Measurements from ENCODE around the gene PML. TPM values are rescaled to one million over a fixed set of nuclear protein-coding genes. Genes with fewer than 3 reads are reported as not detected.
"Not testable (repeated sequence)": the region's sequence is repeated elsewhere in the genome, so short reads cannot be mapped to it uniquely, and the experiment has no call there.

PML gene
- polyA plus RNA-seq, 3 donors = 13.1 to 40.7 (median 20.6) TPM

GRCh38 chr15:73972984-73973682 is 21.4 kb upstream of the PML start:
- TF ChIP-seq, protein P1, sequence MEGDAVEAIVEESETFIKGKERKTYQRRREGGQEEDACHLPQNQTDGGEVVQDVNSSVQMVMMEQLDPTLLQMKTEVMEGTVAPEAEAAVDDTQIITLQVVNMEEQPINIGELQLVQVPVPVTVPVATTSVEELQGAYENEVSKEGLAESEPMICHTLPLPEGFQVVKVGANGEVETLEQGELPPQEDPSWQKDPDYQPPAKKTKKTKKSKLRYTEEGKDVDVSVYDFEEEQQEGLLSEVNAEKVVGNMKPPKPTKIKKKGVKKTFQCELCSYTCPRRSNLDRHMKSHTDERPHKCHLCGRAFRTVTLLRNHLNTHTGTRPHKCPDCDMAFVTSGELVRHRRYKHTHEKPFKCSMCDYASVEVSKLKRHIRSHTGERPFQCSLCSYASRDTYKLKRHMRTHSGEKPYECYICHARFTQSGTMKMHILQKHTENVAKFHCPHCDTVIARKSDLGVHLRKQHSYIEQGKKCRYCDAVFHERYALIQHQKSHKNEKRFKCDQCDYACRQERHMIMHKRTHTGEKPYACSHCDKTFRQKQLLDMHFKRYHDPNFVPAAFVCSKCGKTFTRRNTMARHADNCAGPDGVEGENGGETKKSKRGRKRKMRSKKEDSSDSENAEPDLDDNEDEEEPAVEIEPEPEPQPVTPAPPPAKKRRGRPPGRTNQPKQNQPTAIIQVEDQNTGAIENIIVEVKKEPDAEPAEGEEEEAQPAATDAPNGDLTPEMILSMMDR (IDR thresholded peaks at IDR 0.05) = peak; percentile 76
- peak overlapping the region; percentile 77 for H3K4me2 ChIP-seq (replicated peaks; ENCODE audit: extremely low read depth, low read length, poor library complexity, severe bottlenecking)
- peaks cover 0 to 8% (median 5%) of the 10 kb centered on the region in 7 donors for H3K9me3 Mint-ChIP-seq
- H3K36me3 Mint-ChIP-seq = peaks cover 0 to 4% of the 10 kb centered on the region in 2 donors
- H3K9ac ChIP-seq (ENCODE audit: insufficient read depth, low read length, poor library complexity, severe bottlenecking) = no peak overlapping the region
- H3K27me3 Mint-ChIP-seq (ENCODE audit: low read depth in 3 of 3) = peaks cover 0 to 5% (median 3%) of the 10 kb centered on the region in 3 donors
- peak overlapping the region; percentile 93 for H2AFZ ChIP-seq (ENCODE audit: insufficient read depth, low read depth, low read length, poor library complexity, severe bottlenecking)
- no peak overlapping the region for H3K27ac ChIP-seq (ENCODE audit: low read depth in 1 of 2, low read length in 2 of 2)
- H3K4me3 Mint-ChIP-seq = peak overlapping the region; percentile 61 to 80
- intact Hi-C loops (cut with micrococcal nuclease) = loop anchor here (5.0 to 10.0 kb wide), 3 partner anchors 172 to 352 kb away; no protein-coding TSS in a partner anchor
- no peaks in the 10 kb centered on the region for H3K79me2 ChIP-seq (ENCODE audit: insufficient read depth, low read length)
- peak; percentile 76 to 78 (median 78) for DNase-seq
- H3K9me3 ChIP-seq (replicated peaks in 1 of 2; ENCODE audit: control insufficient read depth in 1 of 2, insufficient read depth in 1 of 2, low read length in 2 of 2) = peaks cover 5% of the 10 kb centered on the region in 2 donors
- H4K20me1 ChIP-seq (ENCODE audit: insufficient read depth, low read length) = no peaks in the 10 kb centered on the region
- no peaks in the 10 kb centered on the region for H3K27me3 ChIP-seq (ENCODE audit: control insufficient read depth in 2 of 2, insufficient read depth in 2 of 2, low read length in 2 of 2)
- H3K4me3 ChIP-seq (replicated peaks in 1 of 3; ENCODE audit: low read depth in 2 of 3, low read length in 3 of 3) = peak overlapping the region in 2 of 3 experiments; percentile 13 to 68
- WGBS (ENCODE audit: insufficient coverage) = 23% methylated on average over 22 of the region's 26 CpGs
- peaks cover 18 to 22% of the 10 kb centered on the region in 2 donors for H3K4me1 ChIP-seq (ENCODE audit: control insufficient read depth in 1 of 2, insufficient read depth in 2 of 2, low read length in 2 of 2)
- H3K27ac Mint-ChIP-seq = no peak overlapping the region
- H3K4me1 Mint-ChIP-seq = peaks cover 27% of the 10 kb centered on the region
- no peaks in the 10 kb centered on the region for H3K36me3 ChIP-seq (replicated peaks in 1 of 2; ENCODE audit: control insufficient read depth in 1 of 2, insufficient read depth in 2 of 2, low read length in 2 of 2)

DNA sequence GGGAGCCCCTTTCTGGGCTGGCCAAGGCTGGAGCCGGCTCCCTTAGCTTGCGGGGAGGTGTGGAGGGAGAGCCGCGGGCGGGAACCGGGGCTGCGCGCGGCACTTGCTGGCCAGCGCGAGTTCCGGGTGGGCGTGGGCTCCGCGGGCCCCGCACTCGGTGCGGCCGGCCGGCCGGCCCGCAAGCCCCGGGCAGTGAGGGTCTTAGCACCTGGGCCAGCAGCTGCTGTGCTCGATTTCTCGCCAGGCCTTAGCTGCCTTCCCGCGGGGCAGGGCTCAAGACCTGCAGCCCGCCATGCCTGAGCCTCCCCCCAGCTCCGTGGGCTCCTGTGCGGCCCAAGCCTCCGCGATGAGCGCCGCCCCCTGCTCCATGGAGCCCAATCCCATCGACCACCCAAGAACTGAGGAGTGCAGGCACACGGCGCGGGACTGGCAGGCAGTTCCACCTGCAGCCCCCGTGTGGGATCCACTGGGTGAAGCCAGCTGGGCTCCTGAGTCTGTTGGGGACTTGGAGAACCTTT is 20.8 kb upstream of the PML start:
- not testable (repeated sequence) for H3K36me3 Mint-ChIP-seq; H3K27me3 ChIP-seq (ENCODE audit: control insufficient read depth in 2 of 2, insufficient read depth in 2 of 2, low read length in 2 of 2); H4K20me1 ChIP-seq (ENCODE audit: insufficient read depth, low read length); H2AFZ ChIP-seq (ENCODE audit: insufficient read depth, low read depth, low read length, poor library complexity, severe bottlenecking); H3K9me3 ChIP-seq (replicated peaks in 1 of 2; ENCODE audit: control insufficient read depth in 1 of 2, insufficient read depth in 1 of 2, low read length in 2 of 2); H3K4me2 ChIP-seq (replicated peaks; ENCODE audit: extremely low read depth, low read length, poor library complexity, severe bottlenecking); DNase-seq; H3K36me3 ChIP-seq (replicated peaks in 1 of 2; ENCODE audit: control insufficient read depth in 1 of 2, insufficient read depth in 2 of 2, low read length in 2 of 2); H3K27ac ChIP-seq (ENCODE audit: low read depth in 1 of 2, low read length in 2 of 2); H3K9ac ChIP-seq (ENCODE audit: insufficient read depth, low read length, poor library complexity, severe bottlenecking); H3K4me3 ChIP-seq (replicated peaks in 1 of 3; ENCODE audit: low read depth in 2 of 3, low read length in 3 of 3); H3K79me2 ChIP-seq (ENCODE audit: insufficient read depth, low read length); H3K9me3 Mint-ChIP-seq; H3K27me3 Mint-ChIP-seq (ENCODE audit: low read depth in 3 of 3); H3K4me3 Mint-ChIP-seq; H3K27ac Mint-ChIP-seq
- 96% methylated on average over 31 of the region's 39 CpGs for WGBS (ENCODE audit: insufficient coverage)
- H3K4me1 Mint-ChIP-seq = peaks cover 27% of the 10 kb centered on the region
- intact Hi-C loops (cut with micrococcal nuclease) = loop anchor here (5.0 to 10.0 kb wide), 3 partner anchors 171 to 351 kb away; no protein-coding TSS in a partner anchor
- peaks cover 18 to 22% of the 10 kb centered on the region in 2 donors for H3K4me1 ChIP-seq (ENCODE audit: control insufficient read depth in 1 of 2, insufficient read depth in 2 of 2, low read length in 2 of 2)

DNA sequence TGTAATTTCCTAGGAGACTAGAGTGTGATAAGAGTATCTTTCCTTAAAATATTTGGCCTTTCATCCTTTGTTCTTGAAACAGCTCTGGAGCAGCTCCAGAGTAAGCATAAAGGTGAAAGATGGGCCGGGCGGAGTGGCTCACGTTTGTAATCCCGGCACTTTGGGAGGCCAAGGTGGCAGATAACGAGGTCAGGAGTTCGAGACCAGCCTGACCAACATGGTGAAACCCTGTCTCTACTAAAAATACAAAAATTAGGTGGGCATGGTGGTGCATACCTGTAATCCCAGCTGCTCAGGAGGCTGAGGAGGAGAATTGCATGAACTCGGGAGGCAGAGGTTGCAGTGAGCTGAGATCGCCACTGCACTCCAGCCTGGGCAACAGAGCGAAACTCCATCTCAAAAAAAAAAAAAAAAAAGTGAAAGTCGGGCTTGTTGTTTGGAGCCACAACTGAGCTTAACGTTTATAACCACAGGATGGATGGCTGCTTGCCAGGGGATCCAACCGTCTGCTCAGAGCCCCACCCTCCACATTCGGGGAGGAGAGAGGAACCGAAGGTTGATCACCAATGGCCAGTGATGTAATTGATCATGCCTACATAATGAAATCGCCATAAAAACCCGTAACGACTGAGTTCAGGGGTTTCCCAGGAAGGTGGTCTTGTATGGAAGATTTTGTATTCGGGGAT is 18.9 kb upstream of the PML start:
- H3K36me3 ChIP-seq (replicated peaks in 1 of 2; ENCODE audit: control insufficient read depth in 1 of 2, insufficient read depth in 2 of 2, low read length in 2 of 2); H3K9me3 ChIP-seq (replicated peaks in 1 of 2; ENCODE audit: control insufficient read depth in 1 of 2, insufficient read depth in 1 of 2, low read length in 2 of 2); H3K27ac ChIP-seq (ENCODE audit: low read depth in 1 of 2, low read length in 2 of 2); H3K9me3 Mint-ChIP-seq; H3K79me2 ChIP-seq (ENCODE audit: insufficient read depth, low read length); H4K20me1 ChIP-seq (ENCODE audit: insufficient read depth, low read length); DNase-seq; H3K9ac ChIP-seq (ENCODE audit: insufficient read depth, low read length, poor library complexity, severe bottlenecking); H3K27me3 ChIP-seq (ENCODE audit: control insufficient read depth in 2 of 2, insufficient read depth in 2 of 2, low read length in 2 of 2); H3K36me3 Mint-ChIP-seq; H3K27me3 Mint-ChIP-seq (ENCODE audit: low read depth in 3 of 3); H2AFZ ChIP-seq (ENCODE audit: insufficient read depth, low read depth, low read length, poor library complexity, severe bottlenecking): not testable (repeated sequence)
- Mint-ChIP-seq H3K27ac (peak overlapping the region in 1 of 7 donors; percentile 18), H3K4me1 (peaks cover 27% of the 10 kb centered on the region), H3K4me3 (peak overlapping the region; percentile 42 to 64)
- 0% methylated on average over 4 of the region's 18 CpGs for WGBS (ENCODE audit: insufficient coverage)
- Histone ChIP-seq H3K4me2 (replicated peaks; ENCODE audit: extremely low read depth, low read length, poor library complexity, severe bottlenecking) (peak overlapping the region; percentile 38), H3K4me1 (ENCODE audit: control insufficient read depth in 1 of 2, insufficient read depth in 2 of 2, low read length in 2 of 2) (peaks cover 18 to 22% of the 10 kb centered on the region in 2 donors), H3K4me3 (replicated peaks in 1 of 3; ENCODE audit: low read depth in 2 of 3, low read length in 3 of 3) (peak overlapping the region in 2 of 3 experiments; percentile 1)
- intact Hi-C loops (cut with micrococcal nuclease) = loop anchor here (10.0 kb wide), 2 partner anchors 169 to 349 kb away; no protein-coding TSS in a partner anchor
